Breast epithelium (tissue), 3 donors: ENCODE results near the gene METTL2B. TPM values are rescaled to one million over a fixed set of nuclear protein-coding genes. Genes with fewer than 3 reads are reported as not detected.

ENCODE experiments used
- total RNA-seq, 3 donors: library from RNA; depleted of rRNA; stranded (reverse); fragments of >200 nt; gene quantifications; one replicate each; pipeline ENCODE4 v1.1.0, GENCODE V29; 2016

METTL2B gene
- total RNA-seq, 3 donors from 2014 or later, result 19.4 to 28.7 (median 23.6) TPM

Other genes starting within 250 kb of the METTL2B start
- 100 to 1,000 TPM in 1 of 3 donors, 10 to 100 TPM in 2; 41.6 to 498 (median 48.2) TPM for gene LEP, start 235.5 kb upstream of the METTL2B start, total RNA-seq
- 10 to 100 TPM; 28.8 to 47.5 (median 35.7) TPM for gene RBM28, start 132.8 kb upstream of the METTL2B start, total RNA-seq
- gene PRRT4, start 115.1 kb upstream of the METTL2B start, total RNA-seq, result 1 to 10 TPM in 1 of 3 donors, under 1 TPM in 2; under 0.01 to 3.8 (median 0.44) TPM
- gene IMPDH1, start 66.8 kb upstream of the METTL2B start, total RNA-seq, result 10 to 100 TPM; 31.8 to 68.8 (median 58.2) TPM
- 10 to 100 TPM; 25.3 to 34.4 (median 27.7) TPM for gene HILPDA, start 20.9 kb upstream of the METTL2B start, total RNA-seq
- gene GARIN1A, start 195.5 kb downstream of the METTL2B start, total RNA-seq, result 1 to 10 TPM in 2 of 3 donors, under 1 TPM in 1; 0.96 to 3.4 (median 2.9) TPM